GM23338 (cell line): ENCODE measurements around the gene TTLL6. TPM values are rescaled to one million over a fixed set of nuclear protein-coding genes. Genes with fewer than 3 reads are reported as not detected.

Experiments
- ATAC-seq: fragments of 200-7000 bp; cut with Tn5 transposase; 3 replicates; pipeline ENCODE4 v1.9.1; 2020
- DNase-seq: peaks from one replicate; pipeline ENCODE4 v3.0.0-alpha.2; 2015; ENCODE audit warnings: low spot score
- H2AFZ ChIP-seq: fragments of 200-600 bp; sonication (generic); 2 replicates; pipeline ENCODE4 v1.8.0; 2016; ENCODE audit warnings: antibody characterized with exemption, mild to moderate bottlenecking, moderate library complexity
- H3F3A ChIP-seq: fragments of 200-600 bp; sonication (generic); replicated peaks from 2 replicates; pipeline ENCODE4 v1.8.0; 2017; ENCODE audit warnings: antibody characterized with exemption, mixed run types, low read depth
- H3K27ac ChIP-seq: fragments of 200-600 bp; sonication (generic); 2 replicates; pipeline ENCODE4 v1.6.1; 2016; ENCODE audit warnings: low read depth
- H3K27me3 ChIP-seq: fragments of 200-600 bp; sonication (generic); 2 replicates; pipeline ENCODE4 v1.8.0; 2016; ENCODE audit warnings: mild to moderate bottlenecking, mixed run types, moderate library complexity; ENCODE audit not compliant: insufficient read depth
- H3K36me3 ChIP-seq: fragments of 200-600 bp; sonication (generic); 2 replicates; pipeline ENCODE4 v1.8.0; 2016; ENCODE audit warnings: mild to moderate bottlenecking; ENCODE audit not compliant: insufficient read depth
- H3K4me1 ChIP-seq: fragments of 200-600 bp; sonication (generic); 2 replicates; pipeline ENCODE4 v1.8.0; 2016; ENCODE audit warnings: mild to moderate bottlenecking, moderate library complexity; ENCODE audit not compliant: insufficient read depth
- H3K4me2 ChIP-seq: fragments of 200-600 bp; sonication (generic); 2 replicates; pipeline ENCODE4 v1.7.1; 2017; ENCODE audit warnings: mixed run types
- H3K4me3 ChIP-seq: fragments of 200-600 bp; sonication (generic); 2 replicates; pipeline ENCODE4 v1.6.1; 2016; ENCODE audit warnings: mixed run types
- H3K79me2 ChIP-seq: fragments of 200-600 bp; sonication (generic); replicated peaks from 2 replicates; pipeline ENCODE4 v1.8.0; 2017; ENCODE audit warnings: mild to moderate bottlenecking; ENCODE audit not compliant: insufficient read depth
- H3K9me2 ChIP-seq: fragments of 200-600 bp; sonication (generic); 2 replicates; pipeline ENCODE4 v1.8.0; 2017; ENCODE audit not compliant: insufficient read depth
- H4K20me1 ChIP-seq: fragments of 200-600 bp; sonication (generic); replicated peaks from 2 replicates; pipeline ENCODE4 v1.8.0; 2017; ENCODE audit warnings: mild to moderate bottlenecking; ENCODE audit not compliant: insufficient read depth
- H3K27ac Mint-ChIP-seq: 2 replicates; pipeline ENCODE4 v1.8.0; 2020; ENCODE audit warnings: inconsistent platforms, mild to moderate bottlenecking, moderate library complexity, mixed read lengths
- H3K27me3 Mint-ChIP-seq: 3 replicates; pipeline ENCODE4 v1.8.0; 2022; ENCODE audit warnings: low read depth, mild to moderate bottlenecking, moderate library complexity, mixed read lengths, inconsistent platforms; ENCODE audit not compliant: insufficient read depth, poor library complexity
- H3K36me3 Mint-ChIP-seq: 3 replicates; pipeline ENCODE4 v1.8.0; 2021; ENCODE audit warnings: low read depth, mild to moderate bottlenecking, inconsistent platforms, moderate library complexity, mixed read lengths
- H3K4me1 Mint-ChIP-seq: 3 replicates; pipeline ENCODE4 v1.8.0; 2020; ENCODE audit warnings: mild to moderate bottlenecking, inconsistent platforms, mixed read lengths
- H3K4me3 Mint-ChIP-seq: 3 replicates; pipeline ENCODE4 v1.8.0; 2021; ENCODE audit warnings: moderate library complexity, mild to moderate bottlenecking, inconsistent platforms, mixed read lengths
- H3K9me3 Mint-ChIP-seq: 3 replicates; pipeline ENCODE4 v1.8.0; 2020; ENCODE audit warnings: moderate library complexity, mild to moderate bottlenecking, inconsistent platforms, mixed read lengths
- CREB1 ChIP-seq: fragments of 250-450 bp; sonication (Bioruptor Pico); IDR thresholded peaks from 2 replicates; pipeline ENCODE4 v1.5.0; 2020; ENCODE audit warnings: low read depth, mild to moderate bottlenecking, moderate library complexity
- CTCF ChIP-seq, 2 experiments: fragments of 200-600 bp in 1 of 2; sonication (generic) in 1 of 2; conservative IDR thresholded peaks; 2 replicates each; pipeline versions ENCODE4 v1.5.1 to v1.6.1; 2016 to 2017; ENCODE audit warnings: antibody characterized with exemption in 2 of 2, low read depth in 2 of 2, mild to moderate bottlenecking in 2 of 2, moderate library complexity in 1 of 2
- ETS1 ChIP-seq: IDR thresholded peaks from 2 replicates; pipeline ENCODE4 v1.6.1; 2016; ENCODE audit warnings: antibody characterized with exemption
- EZH2 ChIP-seq: fragments of 200-600 bp; sonication (generic); IDR thresholded peaks from one replicate; pipeline ENCODE4 v1.8.0; 2017; ENCODE audit warnings: antibody characterized with exemption, mild to moderate bottlenecking, low read depth; ENCODE audit not compliant: unreplicated experiment
- EZH2phosphoT487 ChIP-seq: fragments of 200-600 bp; sonication (generic); IDR thresholded peaks from one replicate; pipeline ENCODE4 v1.8.1; 2018; ENCODE audit warnings: antibody characterized with exemption; ENCODE audit not compliant: unreplicated experiment
- JUNB ChIP-seq: IDR thresholded peaks from one replicate; pipeline ENCODE4 v1.6.1; 2016; ENCODE audit warnings: antibody characterized with exemption; ENCODE audit not compliant: unreplicated experiment
- NANOG ChIP-seq: IDR thresholded peaks from 2 replicates; pipeline ENCODE4 v1.6.1; 2016; ENCODE audit warnings: antibody characterized with exemption, borderline replicate concordance
- POLR2AphosphoS5 ChIP-seq: IDR thresholded peaks from 2 replicates; pipeline ENCODE4 v1.6.1; 2016; ENCODE audit warnings: antibody characterized with exemption, low read depth
- REST ChIP-seq: IDR thresholded peaks from one replicate; pipeline ENCODE4 v1.6.1; 2018; ENCODE audit warnings: antibody characterized with exemption; ENCODE audit not compliant: unreplicated experiment
- STAT1 ChIP-seq: IDR thresholded peaks from one replicate; pipeline ENCODE4 v1.6.1; 2016; ENCODE audit warnings: antibody characterized with exemption; ENCODE audit not compliant: unreplicated experiment
- ZNF114 ChIP-seq: fragments of 250-450 bp; sonication (Bioruptor Pico); IDR thresholded peaks from 2 replicates; pipeline ENCODE4 v1.5.0; 2020; ENCODE audit warnings: mild to moderate bottlenecking, moderate library complexity
- ZNF331 ChIP-seq: fragments of 250-450 bp; sonication (Bioruptor Pico); IDR thresholded peaks from 2 replicates; pipeline ENCODE4 v1.5.0; 2020; ENCODE audit warnings: low read depth, mild to moderate bottlenecking, moderate library complexity
- ZNF462 ChIP-seq: fragments of 250-450 bp; sonication (Bioruptor Pico); IDR thresholded peaks from 2 replicates; pipeline ENCODE4 v1.5.0; 2020; ENCODE audit warnings: mild to moderate bottlenecking, moderate library complexity
- polyA plus RNA-seq: library from polyadenylated mRNA; unstranded; fragments of >200 nt; fragmentation: Nextera tagmentation; extraction: Ambion mirVana; gene quantifications from 2 replicates; pipeline ENCODE4 v1.2.1, GENCODE V29; 2016
- total RNA-seq: library from RNA; depleted of rRNA; stranded (reverse); fragments of >200 nt; shearing (Covaris generic); gene quantifications from 2 replicates; pipeline ENCODE4 v1.2.3, GENCODE V29; 2014

Gene TTLL6
- total and polyA plus RNA-seq, 2 experiments from 2014 or later, result 1.9 to 4.7 TPM

- Mint-ChIP-seq H3K36me3 (no peaks in the 10 kb centered on the region), H3K4me3 (peak within 1 kb of the TSS; percentile 95), H3K27ac (peak within 1 kb of the TSS; percentile 96), H3K9me3 (no peaks in the 10 kb centered on the region), H3K27me3 (peaks cover 2% of the 10 kb centered on the region), H3K4me1 (peaks cover 3% of the 10 kb centered on the region; the same call in 1 of the 3 replicates)
- TF ChIP-seq ZNF114 (CRISPR knock-in tag) (no peak), REST (peak; percentile 27), CREB1 (CRISPR knock-in tag) (peak; percentile 91), EZH2 (no peak), JUNB (no peak), ZNF462 (CRISPR knock-in tag) (no peak), ZNF331 (CRISPR knock-in tag) (no peak), ETS1 (peak; percentile 66; the same call in 1 of the 2 replicates), POLR2AphosphoS5 (peak; percentile 64), CTCF (conservative IDR thresholded peaks at IDR 0.05; ENCODE audit: low read depth in 2 of 2) (no peak), STAT1 (peak; percentile 78), EZH2phosphoT487 (no peak), NANOG (no peak)
- DNase-seq (peak; percentile 97), ATAC-seq (peak; percentile 94)
- peak within 1 kb of the TSS; percentile 97 for H3K4me3 ChIP-seq
- no peaks in the 10 kb centered on the region for H3K27me3 ChIP-seq
- peak within 1 kb of the TSS; percentile 83 for H3K4me2 ChIP-seq
- no peak within 1 kb of the TSS; the same call in 1 of the 2 replicates for H3K27ac ChIP-seq
- H2AFZ ChIP-seq, result peak within 1 kb of the TSS; percentile 100
- H3K79me2 ChIP-seq, result no peaks in the 10 kb centered on the region
- H4K20me1 ChIP-seq, result no peaks in the 10 kb centered on the region
- no peaks in the 10 kb centered on the region for H3K36me3 ChIP-seq
- H3F3A ChIP-seq, result no peaks in the 10 kb centered on the region
- no peaks in the 10 kb centered on the region for H3K9me2 ChIP-seq
- peaks cover 3% of the 10 kb centered on the region; the same call in 1 of the 2 replicates for H3K4me1 ChIP-seq
These were observed 14.0 kb upstream of the TTLL6 start, which contains the start of gene CALCOCO2 for GRCh38 chr17:48830840-48831548. TSS of gene CALCOCO2 (plus strand) at chr17:48831035. CDS start at chr17:48841708, 10,673 bp downstream.
